NB4 (cell line): ENCODE results near the gene GRIA1.

Source experiments
- CTCF ChIP-seq: IDR thresholded peaks from one replicate; pipeline ENCODE4 v1.5.1; 2012; ENCODE audit warnings: low read depth, low read length
- MAX ChIP-seq: IDR thresholded peaks from 2 replicates; pipeline ENCODE4 v1.6.1; 2011; ENCODE audit warnings: low read depth, low read length
- POLR2A ChIP-seq: IDR thresholded peaks from 2 replicates; pipeline ENCODE4 v1.6.1; 2011; ENCODE audit warnings: mild to moderate bottlenecking; ENCODE audit not compliant: insufficient read length; ENCODE audit errors: extremely low read depth

GRCh38 chr5:153511622-153512021 lies 21.2 kb downstream of the GRIA1 start:
- TF ChIP-seq POLR2A = no peak
- no peak for TF ChIP-seq CTCF
- no peak for TF ChIP-seq MAX
